Measurements from ENCODE around the gene PDE6B. TPM values are rescaled to one million over a fixed set of nuclear protein-coding genes. Genes with fewer than 3 reads are reported as not detected.
"Not testable (repeated sequence)": the region's sequence is repeated elsewhere in the genome, so short reads cannot be mapped to it uniquely, and the experiment has no call there.

The PDE6B gene
- polyA plus RNA-seq, 2 of the 4 experiments (the other 2 are of a cell fraction), result not detected

DNA sequence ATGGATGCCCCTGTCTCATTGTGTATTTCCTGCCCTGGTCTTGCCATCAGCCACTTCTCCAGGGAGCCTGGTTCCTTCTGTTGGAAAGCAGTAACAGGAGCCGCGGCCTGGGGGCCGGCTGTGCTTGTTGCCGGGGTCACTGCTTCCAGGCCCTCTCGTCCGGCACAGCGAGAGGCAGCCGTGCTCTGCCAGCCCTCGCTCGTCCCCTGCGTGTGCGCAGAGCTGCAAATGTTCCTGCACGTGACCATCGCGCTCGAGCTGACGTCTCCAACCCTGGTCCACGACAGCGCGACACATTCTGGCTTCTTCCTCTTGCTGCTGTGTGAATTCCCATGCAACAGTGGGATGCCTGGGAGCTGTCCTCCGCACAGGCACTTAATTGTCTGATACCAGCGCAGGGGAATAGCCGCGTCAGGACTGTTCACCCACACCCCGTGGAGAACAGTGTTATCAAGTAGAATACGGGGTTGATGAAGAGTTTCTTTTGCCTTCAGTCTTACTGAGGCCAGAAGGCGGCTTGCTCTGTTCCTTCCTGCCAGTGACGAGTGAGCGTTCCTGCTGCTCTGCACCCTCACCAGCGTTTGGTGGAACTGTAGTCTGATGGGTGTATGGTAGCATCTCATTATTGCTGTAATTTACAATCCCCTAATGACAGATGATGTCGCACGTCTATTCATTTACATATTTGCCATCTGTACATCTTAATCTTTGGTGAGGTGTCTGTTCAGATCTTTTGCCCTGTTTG lies 12.3 kb downstream of the PDE6B start:
- ChIA-PET POLR2A (no interaction called here), CTCF (no interaction called here)
- H3K9me3 ChIP-seq, result 0 out of 3 replicates have a peak, but pooled peaks cover 4% of the 10 kb centered on the region
- no peak overlapping the region for H3K4me2 ChIP-seq
- DNase-seq (ENCODE audit: low read depth in 1 of 2, low spot score in 1 of 2) (no peak), ATAC-seq (no peak), FAIRE-seq (no peak)
- 52% methylated on average over 26 of the region's 32 CpGs for WGBS (ENCODE audit: missing lambda C conversion rate)
- H3K27ac ChIP-seq, result no peak overlapping the region
- TF ChIP-seq, protein P1, sequence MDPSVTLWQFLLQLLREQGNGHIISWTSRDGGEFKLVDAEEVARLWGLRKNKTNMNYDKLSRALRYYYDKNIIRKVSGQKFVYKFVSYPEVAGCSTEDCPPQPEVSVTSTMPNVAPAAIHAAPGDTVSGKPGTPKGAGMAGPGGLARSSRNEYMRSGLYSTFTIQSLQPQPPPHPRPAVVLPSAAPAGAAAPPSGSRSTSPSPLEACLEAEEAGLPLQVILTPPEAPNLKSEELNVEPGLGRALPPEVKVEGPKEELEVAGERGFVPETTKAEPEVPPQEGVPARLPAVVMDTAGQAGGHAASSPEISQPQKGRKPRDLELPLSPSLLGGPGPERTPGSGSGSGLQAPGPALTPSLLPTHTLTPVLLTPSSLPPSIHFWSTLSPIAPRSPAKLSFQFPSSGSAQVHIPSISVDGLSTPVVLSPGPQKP (IDR thresholded peaks at IDR 0.05; ENCODE audit: low read depth, low read length), result no peak
- no peak for TF ChIP-seq TFCP2L1 (CRISPR knock-in tag; IDR thresholded peaks at IDR 0.05)
- TF ChIP-seq, protein P2, sequence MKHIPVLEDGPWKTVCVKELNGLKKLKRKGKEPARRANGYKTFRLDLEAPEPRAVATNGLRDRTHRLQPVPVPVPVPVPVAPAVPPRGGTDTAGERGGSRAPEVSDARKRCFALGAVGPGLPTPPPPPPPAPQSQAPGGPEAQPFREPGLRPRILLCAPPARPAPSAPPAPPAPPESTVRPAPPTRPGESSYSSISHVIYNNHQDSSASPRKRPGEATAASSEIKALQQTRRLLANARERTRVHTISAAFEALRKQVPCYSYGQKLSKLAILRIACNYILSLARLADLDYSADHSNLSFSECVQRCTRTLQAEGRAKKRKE (CRISPR knock-in tag; IDR thresholded peaks at IDR 0.05; ENCODE audit: low read depth), result no peak
- TF ChIP-seq GATA3 (IDR thresholded peaks at IDR 0.05; ENCODE audit: borderline replicate concordance), result no peak
- TF ChIP-seq PHF8 (IDR thresholded peaks at IDR 0.05; ENCODE audit: borderline replicate concordance, low read depth), result no peak
- TF ChIP-seq JUNB (IDR thresholded peaks at IDR 0.05), result no peak
- no peaks in the 10 kb centered on the region for H3K4me1 ChIP-seq
- H3K4me3 ChIP-seq, result no peak overlapping the region

DNA sequence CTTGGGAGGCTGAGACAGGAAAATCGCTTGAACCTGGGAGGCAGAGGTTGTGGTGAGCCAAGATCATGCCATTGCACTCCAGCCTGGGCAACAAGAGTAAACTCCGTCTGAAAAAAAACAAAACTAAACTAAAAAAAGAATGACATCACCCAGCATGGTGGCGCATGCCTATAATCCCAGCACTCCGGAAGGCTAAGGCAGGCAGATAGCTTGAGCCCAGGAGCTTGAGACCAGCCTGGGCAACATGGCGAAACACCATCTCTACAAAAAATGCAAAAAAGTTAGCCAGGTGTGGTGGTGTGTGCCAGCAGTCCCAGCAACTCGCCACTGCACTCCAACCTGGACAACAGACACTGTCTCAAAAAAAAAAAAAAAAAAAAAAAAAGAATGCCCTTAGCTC lies 17.0 kb downstream of the PDE6B start:
- WGBS (ENCODE audit: missing lambda C conversion rate), result 39% methylated on average over 6 of the region's 6 CpGs
- DNase-seq (ENCODE audit: low read depth in 1 of 2, low spot score in 1 of 2); H3K27ac ChIP-seq; H3K9me3 ChIP-seq; H3K4me3 ChIP-seq; H3K4me2 ChIP-seq; ATAC-seq; FAIRE-seq; CTCF ChIA-PET; H3K4me1 ChIP-seq; POLR2A ChIA-PET: not testable (repeated sequence)

DNA sequence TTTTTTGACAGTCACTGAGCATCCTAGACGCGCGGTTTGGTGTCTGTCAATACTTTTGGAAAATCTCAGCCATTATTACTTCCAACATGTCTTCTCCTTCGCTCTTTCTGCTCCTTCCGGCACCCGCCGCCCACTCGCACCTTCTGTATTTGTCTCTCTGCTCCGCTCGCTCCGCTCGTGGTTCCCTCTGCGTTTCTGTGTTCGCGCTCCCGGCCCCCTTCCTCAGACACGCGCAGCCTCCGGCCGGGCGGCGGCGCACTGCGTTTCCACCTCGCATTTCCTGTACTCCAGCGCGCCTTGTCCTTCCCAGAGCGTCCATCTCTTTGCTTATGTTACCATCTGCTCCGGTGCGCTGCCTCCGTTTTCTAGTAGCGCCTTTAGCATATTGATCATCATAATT lies 21.1 kb downstream of the PDE6B start:
- Histone ChIP-seq H3K4me3 (no peak overlapping the region), H3K4me1 (no peaks in the 10 kb centered on the region), H3K4me2 (no peak overlapping the region), H3K27ac (no peak overlapping the region), H3K9me3 (0 out of 3 replicates have a peak, but pooled peaks cover 4% of the 10 kb centered on the region)
- WGBS (ENCODE audit: missing lambda C conversion rate), result 88% methylated on average over 32 of the region's 32 CpGs
- FAIRE-seq, result no peak
- ChIA-PET POLR2A (no interaction called here), CTCF (no interaction called here)
- TF ChIP-seq HOXB5 (CRISPR knock-in tag; IDR thresholded peaks at IDR 0.05) (no peak), MAZ (IDR thresholded peaks at IDR 0.05; ENCODE audit: borderline replicate concordance, low read depth, low read length) (no peak)
- TF ChIP-seq, protein P1 (IDR thresholded peaks at IDR 0.05; ENCODE audit: low read depth, low read length), result no peak
- TF ChIP-seq, protein P3, sequence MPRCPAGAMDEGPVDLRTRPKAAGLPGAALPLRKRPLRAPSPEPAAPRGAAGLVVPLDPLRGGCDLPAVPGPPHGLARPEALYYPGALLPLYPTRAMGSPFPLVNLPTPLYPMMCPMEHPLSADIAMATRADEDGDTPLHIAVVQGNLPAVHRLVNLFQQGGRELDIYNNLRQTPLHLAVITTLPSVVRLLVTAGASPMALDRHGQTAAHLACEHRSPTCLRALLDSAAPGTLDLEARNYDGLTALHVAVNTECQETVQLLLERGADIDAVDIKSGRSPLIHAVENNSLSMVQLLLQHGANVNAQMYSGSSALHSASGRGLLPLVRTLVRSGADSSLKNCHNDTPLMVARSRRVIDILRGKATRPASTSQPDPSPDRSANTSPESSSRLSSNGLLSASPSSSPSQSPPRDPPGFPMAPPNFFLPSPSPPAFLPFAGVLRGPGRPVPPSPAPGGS (IDR thresholded peaks at IDR 0.05), result no peak
- TF ChIP-seq, protein P2 (CRISPR knock-in tag; IDR thresholded peaks at IDR 0.05; ENCODE audit: low read depth), result no peak
- ATAC-seq, result no peak
- no peak for DNase-seq (ENCODE audit: low read depth in 1 of 2, low spot score in 1 of 2)

DNA sequence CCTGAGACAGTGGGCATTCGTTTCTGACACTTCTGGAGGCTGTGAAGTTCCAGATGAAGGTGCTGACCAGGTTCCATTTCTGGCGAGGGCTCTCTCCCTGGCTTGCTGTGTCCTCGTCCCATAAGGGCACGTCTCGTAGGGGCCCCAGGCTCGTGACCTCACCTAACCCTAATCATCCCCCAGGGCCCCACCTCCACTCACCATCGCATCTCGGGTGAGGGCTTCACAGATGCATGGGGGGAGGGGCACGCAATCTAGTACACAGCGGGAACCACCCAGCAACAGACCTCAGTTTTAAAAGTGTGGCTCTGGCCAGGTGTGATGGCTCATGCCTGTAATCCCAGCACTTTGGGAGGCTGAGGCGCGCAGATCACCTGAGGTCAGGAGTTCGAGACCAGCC lies 22.1 kb downstream of the PDE6B start:
- POLR2A ChIA-PET, result no interaction called here
- FAIRE-seq (no peak), ATAC-seq (no peak), DNase-seq (ENCODE audit: low read depth in 1 of 2, low spot score in 1 of 2) (no peak)
- H3K4me1 ChIP-seq, result no peaks in the 10 kb centered on the region
- WGBS (ENCODE audit: missing lambda C conversion rate), result 68% methylated on average over 4 of the region's 13 CpGs
- H3K27ac ChIP-seq, result no peak overlapping the region
- 0 out of 3 replicates have a peak, but pooled peaks cover under 1% of the 10 kb centered on the region for H3K9me3 ChIP-seq
- CTCF ChIA-PET, result no interaction called here
- no peak overlapping the region for H3K4me3 ChIP-seq
- no peak overlapping the region for H3K4me2 ChIP-seq
- no peak for TF ChIP-seq CBX8 (IDR thresholded peaks at IDR 0.05)
- TF ChIP-seq KDM5A (IDR thresholded peaks at IDR 0.05), result no peak
- TF ChIP-seq, protein P4, sequence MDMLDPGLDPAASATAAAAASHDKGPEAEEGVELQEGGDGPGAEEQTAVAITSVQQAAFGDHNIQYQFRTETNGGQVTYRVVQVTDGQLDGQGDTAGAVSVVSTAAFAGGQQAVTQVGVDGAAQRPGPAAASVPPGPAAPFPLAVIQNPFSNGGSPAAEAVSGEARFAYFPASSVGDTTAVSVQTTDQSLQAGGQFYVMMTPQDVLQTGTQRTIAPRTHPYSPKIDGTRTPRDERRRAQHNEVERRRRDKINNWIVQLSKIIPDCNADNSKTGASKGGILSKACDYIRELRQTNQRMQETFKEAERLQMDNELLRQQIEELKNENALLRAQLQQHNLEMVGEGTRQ (IDR thresholded peaks at IDR 0.05), result no peak
- TF ChIP-seq TFCP2L1 (CRISPR knock-in tag; IDR thresholded peaks at IDR 0.05), result no peak
- no peak for TF ChIP-seq CBX2 (IDR thresholded peaks at IDR 0.05; ENCODE audit: borderline replicate concordance, low read depth)
- no peak for TF ChIP-seq HOXB13 (CRISPR knock-in tag; IDR thresholded peaks at IDR 0.05; ENCODE audit: low read depth)
- TF ChIP-seq, protein P5, sequence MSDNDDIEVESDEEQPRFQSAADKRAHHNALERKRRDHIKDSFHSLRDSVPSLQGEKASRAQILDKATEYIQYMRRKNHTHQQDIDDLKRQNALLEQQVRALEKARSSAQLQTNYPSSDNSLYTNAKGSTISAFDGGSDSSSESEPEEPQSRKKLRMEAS (IDR thresholded peaks at IDR 0.05), result no peak
- TF ChIP-seq, protein P6, sequence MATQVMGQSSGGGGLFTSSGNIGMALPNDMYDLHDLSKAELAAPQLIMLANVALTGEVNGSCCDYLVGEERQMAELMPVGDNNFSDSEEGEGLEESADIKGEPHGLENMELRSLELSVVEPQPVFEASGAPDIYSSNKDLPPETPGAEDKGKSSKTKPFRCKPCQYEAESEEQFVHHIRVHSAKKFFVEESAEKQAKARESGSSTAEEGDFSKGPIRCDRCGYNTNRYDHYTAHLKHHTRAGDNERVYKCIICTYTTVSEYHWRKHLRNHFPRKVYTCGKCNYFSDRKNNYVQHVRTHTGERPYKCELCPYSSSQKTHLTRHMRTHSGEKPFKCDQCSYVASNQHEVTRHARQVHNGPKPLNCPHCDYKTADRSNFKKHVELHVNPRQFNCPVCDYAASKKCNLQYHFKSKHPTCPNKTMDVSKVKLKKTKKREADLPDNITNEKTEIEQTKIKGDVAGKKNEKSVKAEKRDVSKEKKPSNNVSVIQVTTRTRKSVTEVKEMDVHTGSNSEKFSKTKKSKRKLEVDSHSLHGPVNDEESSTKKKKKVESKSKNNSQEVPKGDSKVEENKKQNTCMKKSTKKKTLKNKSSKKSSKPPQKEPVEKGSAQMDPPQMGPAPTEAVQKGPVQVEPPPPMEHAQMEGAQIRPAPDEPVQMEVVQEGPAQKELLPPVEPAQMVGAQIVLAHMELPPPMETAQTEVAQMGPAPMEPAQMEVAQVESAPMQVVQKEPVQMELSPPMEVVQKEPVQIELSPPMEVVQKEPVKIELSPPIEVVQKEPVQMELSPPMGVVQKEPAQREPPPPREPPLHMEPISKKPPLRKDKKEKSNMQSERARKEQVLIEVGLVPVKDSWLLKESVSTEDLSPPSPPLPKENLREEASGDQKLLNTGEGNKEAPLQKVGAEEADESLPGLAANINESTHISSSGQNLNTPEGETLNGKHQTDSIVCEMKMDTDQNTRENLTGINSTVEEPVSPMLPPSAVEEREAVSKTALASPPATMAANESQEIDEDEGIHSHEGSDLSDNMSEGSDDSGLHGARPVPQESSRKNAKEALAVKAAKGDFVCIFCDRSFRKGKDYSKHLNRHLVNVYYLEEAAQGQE (IDR thresholded peaks at IDR 0.05), result no peak
- no peak for TF ChIP-seq HOXB5 (CRISPR knock-in tag; IDR thresholded peaks at IDR 0.05)
- no peak for TF ChIP-seq JUNB (IDR thresholded peaks at IDR 0.05)
- TF ChIP-seq NFE2L2 (conservative IDR thresholded peaks at IDR 0.05; ENCODE audit: low read length), result no peak
- TF ChIP-seq ZNF302 (CRISPR knock-in tag; IDR thresholded peaks at IDR 0.05), result no peak
